ENCODE results near the gene LTB4R2.

GRCh38 chr14:24280797-24281460 lies 29.0 kb upstream of the LTB4R2 start:
- TF ChIP-seq CTCF (IDR thresholded peaks at IDR 0.05) (no peak), POLR2AphosphoS5 (IDR thresholded peaks at IDR 0.05) (no peak)

Measured in sigmoid colon (tissue), 4 donors.